ENCODE data around the gene HBP1.

DNA sequence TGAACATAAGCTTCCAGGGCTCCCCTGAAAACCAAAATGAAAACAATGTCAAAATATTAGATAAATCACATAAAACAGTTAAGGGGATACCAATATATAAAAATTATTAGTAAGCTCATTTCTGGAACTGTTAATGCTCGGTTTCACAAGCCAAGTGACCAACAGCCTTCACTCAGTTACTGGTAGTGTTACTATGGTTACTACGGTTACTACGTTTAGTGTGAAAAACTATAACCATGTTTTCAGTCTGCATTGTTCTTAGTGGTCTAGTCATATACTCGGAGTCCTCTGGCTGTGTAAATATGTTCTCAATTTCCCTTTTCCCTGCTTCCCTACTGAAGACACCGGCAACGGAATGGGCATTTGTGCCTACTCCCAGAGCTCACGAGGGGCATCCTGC, 34.8 kb downstream of the HBP1 start:
- TF ChIP-seq EZH2 (IDR thresholded peaks at IDR 0.05; ENCODE audit: borderline replicate concordance, insufficient read depth, low read depth, low read length, poor library complexity, severe bottlenecking): no peak
- TF ChIP-seq, protein P1, sequence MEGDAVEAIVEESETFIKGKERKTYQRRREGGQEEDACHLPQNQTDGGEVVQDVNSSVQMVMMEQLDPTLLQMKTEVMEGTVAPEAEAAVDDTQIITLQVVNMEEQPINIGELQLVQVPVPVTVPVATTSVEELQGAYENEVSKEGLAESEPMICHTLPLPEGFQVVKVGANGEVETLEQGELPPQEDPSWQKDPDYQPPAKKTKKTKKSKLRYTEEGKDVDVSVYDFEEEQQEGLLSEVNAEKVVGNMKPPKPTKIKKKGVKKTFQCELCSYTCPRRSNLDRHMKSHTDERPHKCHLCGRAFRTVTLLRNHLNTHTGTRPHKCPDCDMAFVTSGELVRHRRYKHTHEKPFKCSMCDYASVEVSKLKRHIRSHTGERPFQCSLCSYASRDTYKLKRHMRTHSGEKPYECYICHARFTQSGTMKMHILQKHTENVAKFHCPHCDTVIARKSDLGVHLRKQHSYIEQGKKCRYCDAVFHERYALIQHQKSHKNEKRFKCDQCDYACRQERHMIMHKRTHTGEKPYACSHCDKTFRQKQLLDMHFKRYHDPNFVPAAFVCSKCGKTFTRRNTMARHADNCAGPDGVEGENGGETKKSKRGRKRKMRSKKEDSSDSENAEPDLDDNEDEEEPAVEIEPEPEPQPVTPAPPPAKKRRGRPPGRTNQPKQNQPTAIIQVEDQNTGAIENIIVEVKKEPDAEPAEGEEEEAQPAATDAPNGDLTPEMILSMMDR (IDR thresholded peaks at IDR 0.05): no peak

All from B cell (primary cell).